GM21786 (cell line): Measurements from ENCODE around the gene AMZ1.
"Not testable (repeated sequence)": the region's sequence is repeated elsewhere in the genome, so short reads cannot be mapped to it uniquely, and the experiment has no call there.

Source experiments
- ATAC-seq: cut with Tn5 transposase; IDR thresholded peaks from one replicate; pipeline ENCODE4 v1.9.1; 2021; ENCODE audit not compliant: unreplicated experiment

Gene AMZ1

GRCh38 chr7:2689951-2690705, 2.1 kb downstream of the AMZ1 start:
- ATAC-seq, result no peak

GRCh38 chr7:2691011-2691707, 3.2 kb downstream of the AMZ1 start:
- ATAC-seq, result no peak

DNA sequence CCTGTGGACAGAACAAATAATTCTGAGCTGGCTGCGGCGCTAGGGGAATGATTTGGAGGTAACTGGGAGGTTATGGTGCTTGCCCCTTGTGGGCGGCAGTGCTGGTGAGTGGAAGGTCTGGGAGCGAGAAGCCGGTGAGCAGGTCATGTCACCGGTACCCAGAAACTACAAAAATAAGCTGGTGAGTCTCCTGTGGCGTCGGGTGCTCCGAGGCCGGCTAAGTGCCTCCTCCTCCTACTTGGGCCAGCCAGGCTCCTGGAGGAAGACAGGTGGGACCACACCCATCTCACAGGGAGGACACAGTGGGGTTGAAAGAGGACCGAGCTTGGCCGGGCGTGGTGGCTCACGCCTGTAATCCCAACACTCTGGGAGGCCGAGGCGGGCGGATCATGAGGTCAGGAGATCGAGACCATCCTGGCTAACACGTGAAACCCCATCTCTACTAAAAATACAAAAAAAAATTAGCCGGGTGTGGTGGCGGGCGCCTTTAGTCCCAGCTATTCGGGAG, 4.0 kb downstream of the AMZ1 start:
- ATAC-seq, result not testable (repeated sequence)

GRCh38 chr7:2692543-2692942, 4.5 kb downstream of the AMZ1 start:
- no peak for ATAC-seq

- ATAC-seq, result not testable (repeated sequence)
Measured at GRCh38 chr7:2693420-2694121, 5.6 kb downstream of the AMZ1 start.

DNA sequence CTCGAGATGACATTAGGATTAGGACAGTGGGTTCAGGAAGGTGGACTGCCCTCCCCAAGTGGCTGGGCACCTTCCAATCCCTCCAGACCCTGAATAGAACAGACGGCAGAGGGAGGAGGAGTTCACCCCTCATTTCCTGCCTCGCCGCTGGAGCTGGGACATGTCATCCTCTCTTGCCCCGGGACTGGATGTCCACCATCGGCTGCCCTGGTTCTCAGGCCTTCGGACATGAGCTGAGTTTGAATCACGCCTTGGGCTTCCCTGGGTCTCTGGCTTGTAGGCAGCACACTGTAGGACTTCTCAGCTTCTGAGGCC, 6.1 kb downstream of the AMZ1 start:
- not testable (repeated sequence) for ATAC-seq

DNA sequence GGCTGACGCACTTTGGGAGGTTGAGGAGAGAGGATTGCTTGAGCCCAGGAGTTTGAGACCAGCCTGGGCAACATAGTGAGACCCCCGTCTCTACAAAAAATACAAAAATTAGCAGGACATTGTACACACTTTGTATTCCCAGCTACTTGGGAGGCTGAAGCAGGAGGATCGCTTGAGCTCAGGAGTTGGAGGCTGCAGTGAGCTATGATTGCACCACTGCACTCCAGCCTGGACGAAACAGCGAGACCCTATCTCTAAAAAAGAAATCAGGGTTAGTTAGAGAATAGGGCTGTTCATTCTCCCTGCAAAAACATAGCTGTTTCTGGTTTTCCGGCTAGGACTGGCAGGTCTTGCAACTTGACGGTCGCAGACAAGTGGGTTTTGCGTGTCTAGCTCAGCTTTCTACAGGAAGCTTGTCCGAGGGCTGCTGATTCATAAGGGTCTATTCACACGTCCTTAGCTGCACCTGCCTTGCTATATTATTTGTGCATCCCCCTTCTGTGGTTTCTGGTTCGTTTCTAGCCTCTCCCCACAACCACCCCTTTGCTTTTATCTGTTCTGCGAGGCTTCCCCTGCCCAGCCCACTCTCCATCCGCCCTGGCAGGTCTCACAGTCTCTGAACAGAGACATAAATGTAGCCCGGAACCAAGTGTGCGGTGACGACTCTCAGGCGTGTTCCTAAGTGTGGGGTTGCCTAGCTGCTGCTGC, 10.7 kb downstream of the AMZ1 start:
- ATAC-seq, result peak; percentile 94

GRCh38 chr7:2699289-2699620, 11.3 kb downstream of the AMZ1 start:
- no peak for ATAC-seq

GRCh38 chr7:2700141-2700850, 12.3 kb downstream of the AMZ1 start:
- no peak for ATAC-seq

DNA sequence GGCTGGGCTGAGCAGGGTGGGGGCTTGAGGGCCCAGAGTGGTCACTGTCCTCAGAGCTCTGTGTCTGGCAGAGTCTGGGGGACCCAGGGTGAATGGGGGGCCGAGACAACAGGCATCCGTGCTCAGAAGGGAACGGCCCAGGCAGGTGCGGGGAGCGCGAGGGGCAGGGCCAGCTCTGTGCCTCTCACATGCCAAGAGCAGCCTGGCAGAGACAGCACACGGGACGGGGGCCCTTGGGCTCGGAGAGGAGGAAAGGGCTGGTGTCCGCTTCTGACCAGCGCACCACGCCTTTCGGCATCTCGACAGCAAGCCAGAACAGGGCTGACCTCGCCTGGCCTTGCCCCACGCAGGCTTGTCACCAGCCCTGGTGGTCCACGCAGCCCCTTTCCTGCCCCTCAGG, 13.4 kb downstream of the AMZ1 start:
- no peak for ATAC-seq

GRCh38 chr7:2701832-2702593, 14.0 kb downstream of the AMZ1 start:
- ATAC-seq, result no peak

- ATAC-seq, result no peak
Measured at GRCh38 chr7:2702594-2702957, 14.6 kb downstream of the AMZ1 start.

- ATAC-seq, result no peak
Measured at GRCh38 chr7:2705371-2706096, 17.5 kb downstream of the AMZ1 start.

- no peak for ATAC-seq
Measured at GRCh38 chr7:2706685-2707126, 18.7 kb downstream of the AMZ1 start.

DNA sequence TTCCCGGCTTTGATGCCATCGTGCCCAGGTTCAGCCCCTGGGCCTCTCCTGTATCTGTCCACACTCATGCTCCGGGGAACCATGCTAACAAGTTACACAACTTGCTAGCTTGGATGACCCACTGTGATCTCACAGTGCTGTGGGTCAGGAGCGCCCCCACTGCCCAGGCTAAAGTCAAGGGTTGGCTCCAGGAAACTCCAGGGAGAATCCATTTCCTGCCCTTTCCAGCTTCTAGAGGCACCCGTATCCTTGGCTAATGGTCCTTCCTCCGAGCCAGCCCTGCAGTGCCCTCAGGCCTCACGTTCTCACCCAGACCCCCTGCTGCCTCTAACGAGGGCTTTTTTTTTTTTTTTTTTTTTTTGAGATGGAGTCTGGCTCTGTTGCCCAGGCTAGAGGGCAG, 19.5 kb downstream of the AMZ1 start:
- no peak for ATAC-seq

- ATAC-seq, result no peak
Measured at GRCh38 chr7:2708041-2708440, 20.0 kb downstream of the AMZ1 start.

DNA sequence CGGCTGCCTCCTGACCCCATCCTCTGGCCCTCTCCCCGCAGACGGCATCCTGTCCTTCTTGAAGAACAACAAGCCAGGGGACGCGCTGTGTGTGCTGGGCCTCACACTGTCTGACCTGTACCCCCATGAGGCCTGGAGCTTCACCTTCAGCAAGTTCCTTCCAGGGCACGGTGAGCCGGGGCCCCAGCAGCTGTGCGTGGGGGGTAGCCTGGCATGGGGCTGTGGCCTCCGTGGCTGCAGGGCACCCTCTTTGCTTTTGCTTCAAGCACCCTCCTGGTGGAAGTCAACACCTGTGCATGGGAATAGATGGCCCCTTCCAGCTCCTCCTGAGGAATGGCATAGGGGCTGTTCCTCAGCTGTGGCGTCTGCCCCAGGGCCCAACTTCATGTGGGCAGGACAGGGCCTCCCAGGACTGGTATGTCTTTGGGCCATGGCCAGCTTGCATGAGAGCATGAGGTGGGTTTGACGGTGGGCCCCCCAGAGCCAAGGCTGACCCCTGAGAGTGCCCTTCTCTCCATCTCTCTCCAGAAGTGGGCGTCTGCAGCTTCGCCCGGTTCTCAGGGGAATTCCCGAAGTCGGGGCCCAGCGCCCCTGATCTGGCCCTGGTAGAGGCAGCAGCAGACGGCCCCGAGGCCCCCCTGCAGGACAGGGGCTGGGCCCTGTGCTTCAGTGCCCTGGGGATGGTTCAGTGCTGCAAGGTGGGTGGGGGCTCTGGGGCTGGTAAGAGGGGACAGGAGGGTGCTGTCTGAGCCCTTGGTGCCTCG, 20.7 kb downstream of the AMZ1 start:
- ATAC-seq, result no peak

- ATAC-seq, result peak; percentile 59
Measured at GRCh38 chr7:2709553-2710285, 21.7 kb downstream of the AMZ1 start.
